Endodermal cell (in vitro differentiated cells): ENCODE data around the gene KCNJ9. TPM values are rescaled to one million over a fixed set of nuclear protein-coding genes. Genes with fewer than 3 reads are reported as not detected.
A peak's percentile ranks its signal among the peaks of the same experiment; 100 is the strongest.

Experiments
- DNase-seq: peaks from one replicate; pipeline ENCODE4 v3.0.0-alpha.2; 2017
- H3K27ac ChIP-seq: 2 replicates; pipeline ENCODE4 v1.5.1; 2013; ENCODE audit warnings: mild to moderate bottlenecking, low read depth, low read length, moderate library complexity
- H3K27me3 ChIP-seq: 2 replicates; pipeline ENCODE4 v1.6.1; 2013; ENCODE audit warnings: mild to moderate bottlenecking, low read length, moderate library complexity; ENCODE audit not compliant: insufficient read depth, control insufficient read depth, poor library complexity, severe bottlenecking
- H3K36me3 ChIP-seq: 2 replicates; pipeline ENCODE4 v1.7.0; 2013; ENCODE audit warnings: mild to moderate bottlenecking, low read length, moderate library complexity; ENCODE audit not compliant: control insufficient read depth, insufficient read depth
- H3K4me1 ChIP-seq: one replicate; pipeline ENCODE4 v1.7.0; 2013; ENCODE audit warnings: low read length; ENCODE audit not compliant: control insufficient read depth, insufficient read depth
- H3K4me3 ChIP-seq: 2 replicates; pipeline ENCODE4 v1.5.1; 2013; ENCODE audit warnings: mild to moderate bottlenecking, low read length, moderate library complexity
- H3K9ac ChIP-seq: 2 replicates; pipeline ENCODE4 v1.6.1; 2013; ENCODE audit warnings: mild to moderate bottlenecking, low read length, moderate library complexity; ENCODE audit not compliant: poor library complexity, severe bottlenecking; ENCODE audit errors: extremely low read depth
- H3K9me3 ChIP-seq: 2 replicates; pipeline ENCODE4 v1.6.1; 2013; ENCODE audit warnings: mild to moderate bottlenecking, low read length, moderate library complexity; ENCODE audit not compliant: control insufficient read depth
- H3K27ac Mint-ChIP-seq: 2 replicates; pipeline ENCODE4 v1.8.0; 2020; ENCODE audit warnings: mixed read lengths
- H3K27me3 Mint-ChIP-seq: 2 replicates; pipeline ENCODE4 v1.8.0; 2021; ENCODE audit warnings: mild to moderate bottlenecking, mixed read lengths; ENCODE audit not compliant: insufficient read depth
- H3K36me3 Mint-ChIP-seq: 2 replicates; pipeline ENCODE4 v1.8.0; 2020; ENCODE audit warnings: low read depth, mixed read lengths
- H3K4me1 Mint-ChIP-seq: 2 replicates; pipeline ENCODE4 v1.8.0; 2020; ENCODE audit warnings: mixed read lengths
- H3K4me3 Mint-ChIP-seq: 2 replicates; pipeline ENCODE4 v1.8.0; 2020; ENCODE audit warnings: mild to moderate bottlenecking, moderate library complexity, mixed read lengths
- H3K9me3 Mint-ChIP-seq: 2 replicates; pipeline ENCODE4 v1.8.0; 2020; ENCODE audit warnings: mild to moderate bottlenecking, mixed read lengths
- CTCF ChIP-seq: fragments of 200-600 bp; sonication (generic); conservative IDR thresholded peaks from 2 replicates; pipeline ENCODE4 v1.5.0; 2021; ENCODE audit warnings: antibody characterized with exemption, mild to moderate bottlenecking
- WGBS, 2 experiments: methylation state at CpG; one replicate each; pipeline versions ENCODE4 v1.1.5 to v1.1.7; 2013; ENCODE audit warnings: missing lambda C conversion rate in 2 of 2, mixed read lengths in 1 of 2; ENCODE audit not compliant: insufficient coverage in 1 of 2, insufficient read length in 1 of 2; 5-methylcytosine and 5-hydroxymethylcytosine counted together
- total RNA-seq, 2 donors: library from RNA; stranded (reverse); fragmentation: NEBNext Ultra II Directional in 1 of 2; extraction: Animal tissue kit (Norgen Biotek cat#: 25700) in 1 of 2; gene quantifications; 2 replicates in 1 of 2; 3 replicates in 1 of 2; pipeline ENCODE4 v1.2.1, GENCODE V29; 2021

The KCNJ9 gene
- total RNA-seq, 2 donors from 2014 or later = not detected

GRCh38 chr1:160043543-160043942 is 37.8 kb upstream of the KCNJ9 start:
- peaks cover 29% of the 10 kb centered on the region for H3K27me3 Mint-ChIP-seq
- H3K4me1 Mint-ChIP-seq = peaks cover 23% of the 10 kb centered on the region
- no peaks in the 10 kb centered on the region for H3K27me3 ChIP-seq
- H3K36me3 Mint-ChIP-seq = no peaks in the 10 kb centered on the region
- H3K9me3 ChIP-seq = no peaks in the 10 kb centered on the region
- no peak for DNase-seq
- H3K4me3 Mint-ChIP-seq = no peak overlapping the region
- peaks cover 9% of the 10 kb centered on the region for H3K36me3 ChIP-seq
- H3K4me3 ChIP-seq = no peak overlapping the region
- H3K9me3 Mint-ChIP-seq = no peaks in the 10 kb centered on the region
- H3K9ac ChIP-seq = no peak overlapping the region
- H3K27ac ChIP-seq = no peak overlapping the region
- no peak for TF ChIP-seq CTCF
- no peak overlapping the region for H3K27ac Mint-ChIP-seq
- H3K4me1 ChIP-seq = peaks cover 3% of the 10 kb centered on the region

- no peaks in the 10 kb centered on the region for H3K36me3 Mint-ChIP-seq
- no peak overlapping the region for H3K9ac ChIP-seq
- H3K4me1 Mint-ChIP-seq = peaks cover 29% of the 10 kb centered on the region
- no peak overlapping the region for H3K4me3 Mint-ChIP-seq
- no peaks in the 10 kb centered on the region for H3K9me3 ChIP-seq
- WGBS, 2 experiments = 87 to 92% methylated on average over 1 to 2 of the region's 2 CpGs
- no peak for TF ChIP-seq CTCF
- H3K4me3 ChIP-seq = no peak overlapping the region
- peaks cover 9% of the 10 kb centered on the region for H3K36me3 ChIP-seq
- DNase-seq = no peak
- no peak overlapping the region for H3K27ac ChIP-seq
- no peaks in the 10 kb centered on the region for H3K27me3 ChIP-seq
- peaks cover 22% of the 10 kb centered on the region for H3K27me3 Mint-ChIP-seq
- no peaks in the 10 kb centered on the region for H3K9me3 Mint-ChIP-seq
- H3K4me1 ChIP-seq = peaks cover 3% of the 10 kb centered on the region
- no peak overlapping the region for H3K27ac Mint-ChIP-seq
These were observed 35.7 kb upstream of the KCNJ9 start for GRCh38 chr1:160045653-160046052.

- H3K27ac Mint-ChIP-seq = peak overlapping the region; percentile 8
- Histone ChIP-seq H3K27ac (no peak overlapping the region), H3K36me3 (peaks cover 5% of the 10 kb centered on the region), H3K9me3 (no peaks in the 10 kb centered on the region), H3K4me1 (peaks cover 3% of the 10 kb centered on the region), H3K9ac (no peak overlapping the region), H3K27me3 (no peaks in the 10 kb centered on the region), H3K4me3 (peak overlapping the region; percentile 19)
- no peaks in the 10 kb centered on the region for H3K36me3 Mint-ChIP-seq
- H3K27me3 Mint-ChIP-seq = peaks cover 21% of the 10 kb centered on the region
- H3K4me3 Mint-ChIP-seq = peak overlapping the region; percentile 17
- no peaks in the 10 kb centered on the region for H3K9me3 Mint-ChIP-seq
- DNase-seq = peak; percentile 92
- WGBS, 2 experiments = 15 to 16% methylated on average over 5 to 11 of the region's 11 CpGs
- H3K4me1 Mint-ChIP-seq = peaks cover 29% of the 10 kb centered on the region
- peak; percentile 85 for TF ChIP-seq CTCF
These were observed 34.7 kb upstream of the KCNJ9 start for GRCh38 chr1:160046494-160047110.
